Common myeloid progenitor, CD34-positive (primary cell): ENCODE data around the gene LRRC55.

Experiments
- CTCF ChIA-PET: fragments of 350-600 bp; sonication (Branson Sonifier 250); formaldehyde crosslinking; loops from one replicate; lab custom pipeline; 2021; ENCODE audit warnings: antibody characterized with exemption; lab: Charles Lee
- POLR2A ChIA-PET: fragments of 350-600 bp; sonication (Branson Sonifier 250); formaldehyde crosslinking; loops from one replicate; lab custom pipeline; 2021; ENCODE audit warnings: antibody characterized with exemption; lab: Charles Lee
- DNase-seq, 3 donors: peaks; one replicate each; pipeline versions ENCODE4 v3.0.0 to v3.0.0-alpha.2; 2013
- H3K27ac ChIP-seq, 2 experiments: 1 replicate in 1 of 2; 2 replicates in 1 of 2; pipeline ENCODE4 v1.7.0; 2013; ENCODE audit warnings: inconsistent platforms in 2 of 2, low read length in 2 of 2, mild to moderate bottlenecking in 2 of 2, low read depth in 1 of 2, moderate library complexity in 1 of 2; ENCODE audit not compliant: severe bottlenecking in 2 of 2, insufficient read depth in 1 of 2, poor library complexity in 1 of 2
- H3K27me3 ChIP-seq, 5 experiments: replicated peaks in 2 of 5; 1 replicate in 3 of 5; 2 replicates in 2 of 5; pipeline versions ENCODE4 v1.6.1 to v1.7.0; 2013; ENCODE audit warnings: low read length in 4 of 5, mild to moderate bottlenecking in 2 of 5, moderate library complexity in 2 of 5, inconsistent platforms in 1 of 5; ENCODE audit not compliant: insufficient read depth in 5 of 5, control insufficient read depth in 4 of 5
- H3K36me3 ChIP-seq, 4 experiments: 1 replicate in 2 of 4; 2 replicates in 2 of 4; pipeline versions ENCODE4 v1.6.1 to v1.7.0; 2013; ENCODE audit warnings: low read length in 3 of 4, control low read depth in 1 of 4, mild to moderate bottlenecking in 1 of 4; ENCODE audit not compliant: control insufficient read depth in 4 of 4, insufficient read depth in 4 of 4
- H3K4me1 ChIP-seq, 4 experiments: 1 replicate in 3 of 4; 2 replicates in 1 of 4; pipeline versions ENCODE4 v1.6.1 to v1.7.1; 2013; ENCODE audit warnings: low read length in 3 of 4, mild to moderate bottlenecking in 3 of 4, control low read depth in 1 of 4, inconsistent platforms in 1 of 4, moderate library complexity in 1 of 4; ENCODE audit not compliant: control insufficient read depth in 4 of 4, insufficient read depth in 4 of 4; ENCODE audit errors: control extremely low read depth in 1 of 4
- H3K4me3 ChIP-seq, 7 experiments: 1 replicate in 4 of 7; 2 replicates in 3 of 7; pipeline versions ENCODE4 v1.5.1 to v1.7.0; 2013; ENCODE audit warnings: mild to moderate bottlenecking in 7 of 7, low read length in 6 of 7, moderate library complexity in 6 of 7, inconsistent platforms in 2 of 7, low read depth in 2 of 7, control low read depth in 1 of 7; ENCODE audit not compliant: insufficient read depth in 4 of 7, control insufficient read depth in 1 of 7; ENCODE audit errors: extremely low read depth in 1 of 7
- H3K9me3 ChIP-seq, 5 experiments: 1 replicate in 4 of 5; 2 replicates in 1 of 5; pipeline versions ENCODE4 v1.6.1 to v1.7.1; 2013; ENCODE audit warnings: low read length in 4 of 5, mild to moderate bottlenecking in 2 of 5, inconsistent platforms in 1 of 5, low read depth in 1 of 5, moderate library complexity in 1 of 5; ENCODE audit not compliant: control insufficient read depth in 4 of 5, insufficient read depth in 2 of 5; ENCODE audit errors: control extremely low read depth in 1 of 5
- WGBS: methylation state at CpG from one replicate; pipeline ENCODE4 v1.1.5; 2013; ENCODE audit not compliant: insufficient coverage; 5-methylcytosine and 5-hydroxymethylcytosine counted together

LRRC55 gene

DNA sequence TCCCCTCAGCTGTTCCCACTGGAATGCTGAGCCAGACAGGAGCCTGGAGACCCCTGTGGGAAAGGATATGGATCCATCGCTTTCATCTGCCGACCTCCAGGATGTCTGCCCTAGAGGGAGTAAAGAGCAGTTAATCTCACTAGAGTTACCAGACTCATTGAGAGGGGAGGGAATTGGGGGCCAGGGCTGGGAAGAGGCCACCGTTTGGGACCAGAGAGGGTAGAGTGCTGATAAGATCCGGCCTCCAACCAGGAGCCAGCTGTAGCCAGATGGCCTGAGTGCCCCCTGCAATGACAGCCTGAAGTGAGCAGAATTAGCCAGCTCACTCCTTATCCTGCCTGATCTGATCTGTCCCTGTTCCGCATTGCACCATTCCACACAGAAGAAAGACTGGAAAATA is 59.0 kb downstream of the LRRC55 start:
- Histone ChIP-seq H3K4me1 (peaks cover 0 to 17% (median 8%) of the 10 kb centered on the region in 4 experiments), H3K36me3 (no peaks in the 10 kb centered on the region), H3K27me3 (peaks cover 8 to 79% (median 26%) of the 10 kb centered on the region in 5 experiments), H3K4me3 (no peak overlapping the region), H3K9me3 (no peaks in the 10 kb centered on the region), H3K27ac (no peak overlapping the region)
- WGBS = 38% methylated on average over 4 of the region's 5 CpGs
- no peak for DNase-seq
- ChIA-PET POLR2A (no interaction called here), CTCF (interaction anchor here (1.0 to 3.4 kb wide), 3 partner anchors 9 to 400 kb away, joined by 3 to 30 read pairs (median 5); no protein-coding TSS in a partner anchor)
